Measurements from ENCODE around the gene PRRT1.

Gene PRRT1

GRCh38 chr6:32179766-32180405 is 28.1 kb upstream of the PRRT1 start:
- no peak overlapping the region for H2AFZ ChIP-seq (ENCODE audit: low read length)
- H3K36me3 ChIP-seq (ENCODE audit: insufficient read depth, low read length) = peaks cover 13% of the 10 kb centered on the region; the same call in 1 of the 2 replicates
- H3K79me2 ChIP-seq (ENCODE audit: insufficient read depth, low read length) = peaks cover 53% of the 10 kb centered on the region
- no peaks in the 10 kb centered on the region for H3K27me3 ChIP-seq (ENCODE audit: insufficient read depth, low read length, poor library complexity, severe bottlenecking)
- H3K9ac ChIP-seq (ENCODE audit: low read depth, low read length, poor library complexity, severe bottlenecking) = peak overlapping the region; percentile 93
- H3K4me1 ChIP-seq (ENCODE audit: insufficient read depth, low read length, poor library complexity, severe bottlenecking) = peaks cover 30% of the 10 kb centered on the region
- no peaks in the 10 kb centered on the region for H3K9me3 ChIP-seq (ENCODE audit: insufficient read depth, low read depth, low read length)
- H3K9me2 ChIP-seq (replicated peaks; ENCODE audit: low read depth, low read length) = no peaks in the 10 kb centered on the region
- peak overlapping the region; percentile 90 for H3K4me2 ChIP-seq (ENCODE audit: low read depth, low read length, poor library complexity, severe bottlenecking)
- H3K4me3 ChIP-seq (ENCODE audit: low read length, poor library complexity, severe bottlenecking) = peak overlapping the region; percentile 88
- H3F3A ChIP-seq (ENCODE audit: low read depth) = peaks cover 4% of the 10 kb centered on the region; the same call in 1 of the 2 replicates
- no peaks in the 10 kb centered on the region for H4K20me1 ChIP-seq (ENCODE audit: insufficient read depth, low read length, poor library complexity, severe bottlenecking)
- TF ChIP-seq, protein P1, sequence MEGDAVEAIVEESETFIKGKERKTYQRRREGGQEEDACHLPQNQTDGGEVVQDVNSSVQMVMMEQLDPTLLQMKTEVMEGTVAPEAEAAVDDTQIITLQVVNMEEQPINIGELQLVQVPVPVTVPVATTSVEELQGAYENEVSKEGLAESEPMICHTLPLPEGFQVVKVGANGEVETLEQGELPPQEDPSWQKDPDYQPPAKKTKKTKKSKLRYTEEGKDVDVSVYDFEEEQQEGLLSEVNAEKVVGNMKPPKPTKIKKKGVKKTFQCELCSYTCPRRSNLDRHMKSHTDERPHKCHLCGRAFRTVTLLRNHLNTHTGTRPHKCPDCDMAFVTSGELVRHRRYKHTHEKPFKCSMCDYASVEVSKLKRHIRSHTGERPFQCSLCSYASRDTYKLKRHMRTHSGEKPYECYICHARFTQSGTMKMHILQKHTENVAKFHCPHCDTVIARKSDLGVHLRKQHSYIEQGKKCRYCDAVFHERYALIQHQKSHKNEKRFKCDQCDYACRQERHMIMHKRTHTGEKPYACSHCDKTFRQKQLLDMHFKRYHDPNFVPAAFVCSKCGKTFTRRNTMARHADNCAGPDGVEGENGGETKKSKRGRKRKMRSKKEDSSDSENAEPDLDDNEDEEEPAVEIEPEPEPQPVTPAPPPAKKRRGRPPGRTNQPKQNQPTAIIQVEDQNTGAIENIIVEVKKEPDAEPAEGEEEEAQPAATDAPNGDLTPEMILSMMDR (conservative IDR thresholded peaks at IDR 0.05; ENCODE audit: low read length) = no peak
- TF ChIP-seq EZH2phosphoT487 (IDR thresholded peaks at IDR 0.05; ENCODE audit: borderline replicate concordance) = no peak

DNA sequence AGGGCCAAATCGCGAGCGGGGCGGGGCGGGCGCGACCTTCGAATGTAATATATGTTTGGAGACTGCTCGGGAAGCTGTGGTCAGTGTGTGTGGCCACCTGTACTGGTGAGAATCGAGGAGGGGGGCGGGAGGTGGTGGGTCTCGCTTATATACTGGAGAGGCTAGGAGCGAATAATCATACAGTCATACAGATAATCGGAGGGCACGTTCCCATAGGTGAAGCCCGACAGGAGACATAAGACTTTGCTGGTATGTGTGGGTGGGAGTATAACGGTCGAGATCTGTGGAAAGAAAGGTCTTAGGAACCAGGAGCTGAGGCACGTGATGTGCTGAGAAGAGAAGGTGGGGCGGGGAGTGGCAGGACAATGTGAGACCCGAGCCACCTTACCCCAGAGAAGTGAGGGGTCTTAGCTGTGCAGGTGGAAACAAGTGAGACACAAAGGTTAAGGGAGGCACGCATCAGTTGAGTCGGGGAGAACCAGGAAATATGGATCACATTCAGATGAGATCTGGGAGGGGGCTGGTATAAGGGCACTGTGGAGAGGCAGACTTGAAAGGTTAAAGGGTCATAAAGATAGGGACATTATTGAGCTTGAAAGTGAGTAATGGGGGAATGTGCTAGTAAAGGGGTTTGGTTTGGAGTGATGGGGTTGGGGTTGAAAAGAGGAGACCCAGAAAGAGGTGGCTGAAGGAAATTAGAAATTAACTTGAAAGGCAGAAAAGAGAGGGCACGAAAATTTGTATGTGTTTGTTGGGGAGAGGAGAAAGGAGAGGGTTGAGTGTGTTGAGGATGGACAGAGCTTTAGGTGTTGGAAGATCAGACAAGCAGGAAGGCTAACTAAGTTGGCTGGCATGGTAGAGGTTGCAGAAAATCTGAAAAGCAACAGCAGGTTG is 27.1 kb upstream of the PRRT1 start:
- Histone ChIP-seq H3K4me3 (ENCODE audit: low read length, poor library complexity, severe bottlenecking) (peak overlapping the region; percentile 88), H4K20me1 (ENCODE audit: insufficient read depth, low read length, poor library complexity, severe bottlenecking) (no peaks in the 10 kb centered on the region), H3K4me1 (ENCODE audit: insufficient read depth, low read length, poor library complexity, severe bottlenecking) (peaks cover 37% of the 10 kb centered on the region), H3K4me2 (ENCODE audit: low read depth, low read length, poor library complexity, severe bottlenecking) (peak overlapping the region; percentile 90), H3K27me3 (ENCODE audit: insufficient read depth, low read length, poor library complexity, severe bottlenecking) (no peaks in the 10 kb centered on the region), H3F3A (ENCODE audit: low read depth) (peaks cover 4% of the 10 kb centered on the region; the same call in 1 of the 2 replicates), H3K9ac (ENCODE audit: low read depth, low read length, poor library complexity, severe bottlenecking) (peak overlapping the region; percentile 93), H3K79me2 (ENCODE audit: insufficient read depth, low read length) (peaks cover 60% of the 10 kb centered on the region), H3K9me2 (replicated peaks; ENCODE audit: low read depth, low read length) (no peaks in the 10 kb centered on the region), H3K36me3 (ENCODE audit: insufficient read depth, low read length) (peaks cover 12% of the 10 kb centered on the region; the same call in 1 of the 2 replicates), H2AFZ (ENCODE audit: low read length) (0 out of 2 replicates have a peak overlapping the region, but pooled peaks have one; percentile 32), H3K9me3 (ENCODE audit: insufficient read depth, low read depth, low read length) (no peaks in the 10 kb centered on the region)
- no peak for TF ChIP-seq EZH2phosphoT487 (IDR thresholded peaks at IDR 0.05; ENCODE audit: borderline replicate concordance)
- TF ChIP-seq, protein P1 (conservative IDR thresholded peaks at IDR 0.05; ENCODE audit: low read length) = no peak

DNA sequence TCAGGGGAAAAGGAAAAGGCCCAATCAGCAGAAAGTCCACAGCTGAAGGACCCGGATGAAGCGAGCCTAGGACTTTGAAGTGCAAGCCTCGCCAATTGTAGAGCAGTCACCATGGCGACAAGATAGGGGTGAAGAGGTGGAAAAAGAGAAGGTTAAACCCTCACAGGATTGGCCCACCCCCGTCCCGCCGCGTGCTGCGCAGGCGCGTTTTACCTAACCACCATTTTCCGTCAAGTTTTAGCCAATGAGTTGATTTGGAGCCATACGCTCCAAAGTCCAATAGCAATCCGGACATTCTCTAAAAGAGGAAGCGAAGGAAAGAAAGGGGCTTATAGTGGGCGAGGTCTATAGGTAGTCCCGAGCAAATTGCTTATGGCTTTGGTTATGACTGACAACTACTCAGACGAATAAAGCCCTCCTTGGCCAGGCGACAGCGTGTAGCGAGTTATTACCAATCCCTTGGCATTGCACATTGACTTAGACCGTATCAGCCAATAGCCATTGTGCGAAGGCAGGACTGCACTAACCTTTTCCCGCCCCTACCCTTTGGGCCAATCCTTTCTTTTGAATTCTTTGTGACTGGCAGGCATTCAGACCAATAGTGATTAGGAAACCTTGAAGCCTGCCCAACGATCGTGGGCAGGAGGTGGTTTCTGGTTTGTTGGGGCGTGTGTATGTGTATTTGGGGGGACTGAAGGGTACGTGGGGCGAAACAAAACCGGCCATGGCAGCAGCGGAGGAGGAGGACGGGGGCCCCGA is 26.2 kb upstream of the PRRT1 start, which contains the start of gene RNF5:
Gene RNF5, plus strand, starts transcription at position 618 of the 759 bp plus-strand sequence. Its CDS starts 107 bp downstream, at position 725.
- Histone ChIP-seq H3K4me3 (ENCODE audit: low read length, poor library complexity, severe bottlenecking) (peak within 1 kb of the TSS; percentile 88), H3K9me3 (ENCODE audit: insufficient read depth, low read depth, low read length) (no peaks in the 10 kb centered on the region), H3F3A (ENCODE audit: low read depth) (peaks cover 4% of the 10 kb centered on the region; the same call in 1 of the 2 replicates), H3K27me3 (ENCODE audit: insufficient read depth, low read length, poor library complexity, severe bottlenecking) (no peaks in the 10 kb centered on the region), H3K79me2 (ENCODE audit: insufficient read depth, low read length) (peaks cover 64% of the 10 kb centered on the region), H2AFZ (ENCODE audit: low read length) (peak within 1 kb of the TSS; percentile 81), H3K4me1 (ENCODE audit: insufficient read depth, low read length, poor library complexity, severe bottlenecking) (peaks cover 44% of the 10 kb centered on the region), H3K4me2 (ENCODE audit: low read depth, low read length, poor library complexity, severe bottlenecking) (peak within 1 kb of the TSS; percentile 90), H4K20me1 (ENCODE audit: insufficient read depth, low read length, poor library complexity, severe bottlenecking) (no peaks in the 10 kb centered on the region), H3K9me2 (replicated peaks; ENCODE audit: low read depth, low read length) (no peaks in the 10 kb centered on the region), H3K9ac (ENCODE audit: low read depth, low read length, poor library complexity, severe bottlenecking) (peak within 1 kb of the TSS; percentile 98), H3K36me3 (ENCODE audit: insufficient read depth, low read length) (peaks cover 4% of the 10 kb centered on the region; the same call in 1 of the 2 replicates)
- no peak for TF ChIP-seq EZH2phosphoT487 (IDR thresholded peaks at IDR 0.05; ENCODE audit: borderline replicate concordance)
- TF ChIP-seq, protein P1 (conservative IDR thresholded peaks at IDR 0.05; ENCODE audit: low read length) = no peak
